ENCODE data around the gene LSM6.
A peak's percentile ranks its signal among the peaks of the same experiment; 100 is the strongest.

LSM6 gene

GRCh38 chr4:146175541-146176453 lies at the start of gene LSM6:
LSM6 (plus strand) TSS chr4:146175718; CDS start chr4:146182922, 7,204 bp downstream.
- peak; percentile 82 for DNase-seq

- DNase-seq: no peak
Measured at GRCh38 chr4:146132445-146132844, 43.1 kb upstream of the LSM6 start.

GRCh38 chr4:146134761-146135445 lies 40.6 kb upstream of the LSM6 start:
- DNase-seq: peak; percentile 95

DNA sequence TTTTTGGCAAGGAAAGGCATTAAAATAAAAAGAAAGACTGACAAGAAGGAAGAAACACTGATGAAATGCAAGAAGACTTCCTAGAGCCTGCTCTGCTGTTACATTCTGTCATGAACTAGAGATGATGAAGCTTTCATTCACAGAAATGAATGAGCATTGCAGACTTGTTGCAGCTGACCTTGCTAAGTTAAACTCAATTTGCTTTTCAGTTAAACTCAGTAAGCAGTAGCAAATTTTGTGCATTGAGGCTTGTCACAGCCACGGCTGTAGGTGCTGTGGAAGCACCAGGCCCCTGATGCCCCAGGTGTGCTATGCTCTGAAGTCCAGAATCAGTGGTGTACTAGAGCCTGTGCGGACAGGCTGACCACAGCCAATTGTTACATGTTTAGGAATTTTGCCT lies 39.6 kb upstream of the LSM6 start:
- DNase-seq: no peak

DNA sequence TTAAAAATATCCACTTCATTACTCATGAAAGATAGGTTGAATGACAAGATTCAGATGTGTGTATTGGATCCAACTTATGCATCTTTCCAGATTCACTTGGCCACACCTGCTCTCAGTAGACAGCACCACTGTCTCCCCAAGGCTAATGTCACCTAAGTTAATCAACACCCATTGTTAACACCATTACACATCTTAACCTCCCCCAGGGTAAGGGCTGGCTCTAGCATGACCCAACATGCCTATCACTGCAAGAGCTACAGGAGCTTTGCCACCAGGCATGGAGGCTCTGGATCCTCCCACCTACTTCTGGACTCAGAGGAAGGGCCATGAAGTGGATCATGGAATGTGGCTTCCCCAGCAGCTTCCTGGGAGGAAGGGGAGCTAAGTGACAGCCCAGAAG lies 32.8 kb upstream of the LSM6 start:
- no peak for DNase-seq

DNA sequence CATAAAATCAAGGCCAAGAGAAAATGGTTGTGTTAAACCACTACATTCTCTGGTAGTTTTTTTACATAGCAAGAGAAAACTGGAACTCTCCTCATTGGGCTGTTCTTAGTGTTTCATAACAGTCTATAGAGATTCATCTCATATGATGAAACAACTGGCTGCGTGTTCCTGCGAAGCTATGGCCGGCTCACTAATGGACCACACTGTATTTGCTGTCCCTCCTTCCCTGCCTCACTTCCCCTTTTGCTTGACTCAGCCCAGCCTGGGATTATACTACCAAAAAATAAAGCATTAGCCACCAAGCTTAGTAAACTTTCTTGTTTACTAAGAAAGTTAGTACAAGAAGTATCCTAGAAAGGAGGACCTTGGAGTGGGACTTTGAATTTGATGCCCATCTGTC lies 31.6 kb upstream of the LSM6 start:
- DNase-seq: no peak

- no peak for DNase-seq
Measured at GRCh38 chr4:146146918-146147317, 28.6 kb upstream of the LSM6 start.

- no peak for DNase-seq
Measured at GRCh38 chr4:146148021-146148420, 27.5 kb upstream of the LSM6 start.

DNA sequence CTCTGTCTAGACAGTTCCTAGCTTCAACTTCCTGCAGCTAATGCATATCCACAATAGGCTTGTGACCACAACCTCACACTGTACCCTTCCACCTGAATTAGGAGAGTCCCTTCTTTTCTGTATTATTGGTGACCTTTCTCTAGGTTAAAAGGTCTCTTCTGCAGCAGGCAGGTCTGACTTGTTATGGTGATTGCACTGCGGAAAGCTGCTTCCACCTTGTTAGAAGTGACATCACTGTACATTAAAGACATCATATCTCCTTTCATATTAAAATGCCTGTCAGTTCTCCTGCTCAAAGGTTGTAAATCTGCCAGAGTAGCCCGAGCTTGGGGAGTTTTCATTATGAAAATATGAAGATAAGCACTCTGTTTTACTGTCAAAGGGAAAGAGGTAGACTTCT lies 21.5 kb upstream of the LSM6 start:
- DNase-seq: no peak

GRCh38 chr4:146155152-146155724 lies 20.3 kb upstream of the LSM6 start:
- DNase-seq: no peak

DNA sequence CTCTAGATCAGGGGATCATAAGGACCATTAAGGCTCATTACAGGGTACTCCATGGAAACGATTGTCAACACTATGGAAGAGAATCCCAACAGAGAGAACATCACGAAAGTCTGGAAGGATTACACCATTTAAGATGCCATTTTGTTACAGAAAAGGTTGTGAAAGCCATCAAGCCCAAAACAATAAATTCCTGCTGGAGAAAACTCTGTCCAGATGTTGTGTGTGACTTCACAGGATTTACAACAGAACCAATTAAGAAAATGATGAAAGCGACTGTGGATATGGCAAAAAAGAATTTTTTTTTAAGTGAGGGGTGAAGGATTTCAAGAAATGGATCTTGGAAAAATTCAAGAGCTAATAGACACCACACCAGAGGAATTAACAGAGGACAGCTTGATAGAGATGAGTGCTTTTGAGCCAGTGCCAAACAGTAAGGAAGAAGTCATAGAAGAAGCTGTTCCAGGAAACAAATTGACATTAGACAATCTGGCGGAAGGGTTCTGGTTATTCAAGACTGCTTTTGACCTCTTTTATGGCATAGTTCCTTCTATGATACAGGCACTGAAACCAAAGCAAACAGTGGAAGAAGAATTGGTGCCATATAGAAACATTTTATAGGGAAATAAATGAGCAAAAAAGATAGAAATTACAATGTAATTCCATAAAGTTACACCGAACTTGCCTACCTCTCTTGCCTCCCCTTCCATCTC lies 17.3 kb upstream of the LSM6 start:
- no peak for DNase-seq

DNA sequence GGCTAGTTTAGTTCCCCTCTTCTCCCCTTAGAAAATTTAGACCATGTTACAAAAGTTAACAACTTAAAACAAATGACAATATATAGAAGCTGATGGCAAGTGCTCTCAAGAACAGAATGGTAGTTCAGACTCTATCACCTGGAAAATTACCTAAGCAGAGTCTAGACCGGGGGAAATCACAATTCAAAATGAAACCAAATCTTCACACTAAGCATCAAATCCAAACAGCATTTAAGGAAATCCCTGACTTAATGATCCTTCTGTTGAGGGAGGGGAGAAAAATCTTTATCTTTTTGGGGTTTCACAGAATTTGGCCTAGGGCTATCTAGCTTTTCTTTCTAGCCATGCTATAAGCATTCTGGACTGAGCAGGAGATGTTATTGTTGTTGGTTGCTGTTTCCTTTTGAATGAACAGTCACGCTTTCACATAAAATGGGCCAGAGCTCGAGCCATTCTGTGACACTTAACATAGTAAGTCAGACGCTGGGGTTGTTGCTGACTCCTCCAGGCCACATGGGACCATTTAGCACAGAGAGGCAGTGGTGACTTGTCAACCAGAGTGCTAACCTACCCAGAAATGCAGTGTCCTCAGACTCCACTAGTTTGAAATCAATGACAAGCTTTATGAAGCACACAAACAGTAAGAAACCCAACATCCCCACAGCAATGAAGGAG lies 16.0 kb upstream of the LSM6 start:
- no peak for DNase-seq

GRCh38 chr4:146161243-146161642 lies 14.3 kb upstream of the LSM6 start:
- DNase-seq: no peak

DNA sequence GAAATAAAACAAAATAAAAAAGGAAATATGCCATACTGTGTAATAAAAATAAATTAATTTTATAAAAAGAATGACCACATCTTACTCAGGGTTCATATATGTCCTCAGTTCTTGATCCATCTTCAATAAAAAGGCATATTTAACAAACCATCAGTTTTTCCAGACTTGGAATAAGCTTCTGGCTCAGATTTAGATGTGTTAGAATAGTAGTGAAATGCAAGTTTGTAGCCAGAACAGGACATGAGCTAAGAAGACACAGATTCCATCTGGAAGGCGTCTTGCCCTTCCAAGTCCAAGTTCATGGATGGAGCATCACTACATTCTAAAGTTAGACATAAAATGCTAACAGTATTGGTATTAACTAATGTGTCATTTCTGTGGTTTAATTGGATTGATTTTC lies 10.3 kb upstream of the LSM6 start:
- no peak for DNase-seq

DNA sequence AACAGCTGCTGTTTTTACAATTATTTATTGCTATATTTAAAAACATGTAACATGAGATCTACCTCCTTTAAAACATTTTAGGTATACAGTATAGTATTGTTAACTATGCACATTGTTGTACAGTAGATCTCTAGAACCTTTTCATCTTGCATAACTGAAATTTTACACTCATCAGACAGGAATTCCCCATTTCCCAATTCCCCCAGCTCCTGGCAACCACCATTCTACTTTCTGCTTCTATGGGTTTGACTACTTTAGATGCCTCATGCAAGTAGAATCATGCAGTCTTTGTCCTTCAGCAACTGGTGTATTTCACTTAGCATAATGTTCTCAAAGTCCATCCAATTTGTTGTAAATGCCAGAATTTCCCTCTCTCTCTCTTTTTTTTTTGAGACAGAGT lies 9.7 kb upstream of the LSM6 start:
- DNase-seq: no peak

DNA sequence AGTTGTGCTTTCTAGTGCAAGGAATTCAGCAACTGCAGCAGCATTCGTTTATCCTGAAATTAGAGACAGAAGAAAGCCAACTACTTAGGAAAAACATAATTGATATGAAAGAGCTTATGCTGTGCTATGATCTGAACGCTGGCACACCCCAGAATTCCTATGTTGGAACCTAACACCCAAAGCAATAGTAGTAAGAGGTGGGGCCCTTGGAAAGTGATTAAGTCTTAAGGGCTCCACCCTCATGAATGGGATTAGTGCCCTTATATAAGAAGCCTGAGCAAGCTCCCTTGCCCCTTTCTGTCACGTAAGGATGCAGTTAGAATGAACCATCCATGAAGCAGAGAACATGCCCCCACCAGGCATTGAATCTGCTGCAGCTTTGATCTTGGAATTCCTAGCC lies 5.4 kb upstream of the LSM6 start:
- no peak for DNase-seq

- DNase-seq: no peak
Measured at GRCh38 chr4:146176891-146177290, 1.4 kb downstream of the LSM6 start.

DNA sequence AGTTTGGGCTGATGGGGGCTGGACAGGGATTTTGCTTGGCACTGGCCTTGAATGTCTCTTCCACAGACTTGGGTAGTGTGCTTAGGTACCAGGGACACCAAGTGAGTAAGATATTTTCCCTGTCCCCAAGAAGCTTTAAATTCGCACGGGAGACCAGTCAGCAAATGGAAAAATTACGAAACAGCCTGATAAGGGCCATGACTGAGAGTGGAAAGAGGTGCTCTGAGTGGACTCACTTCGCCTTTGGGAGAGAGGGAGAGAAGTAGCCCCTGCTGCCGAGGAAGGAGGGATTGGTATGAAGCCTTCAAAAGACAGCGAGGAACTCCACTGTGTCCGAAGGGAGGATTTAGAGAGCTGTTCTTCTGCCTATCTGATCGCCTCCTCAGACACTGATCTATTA lies 2.6 kb downstream of the LSM6 start:
- DNase-seq: no peak

- DNase-seq: no peak
Measured at GRCh38 chr4:146179784-146180370, 4.4 kb downstream of the LSM6 start.

DNA sequence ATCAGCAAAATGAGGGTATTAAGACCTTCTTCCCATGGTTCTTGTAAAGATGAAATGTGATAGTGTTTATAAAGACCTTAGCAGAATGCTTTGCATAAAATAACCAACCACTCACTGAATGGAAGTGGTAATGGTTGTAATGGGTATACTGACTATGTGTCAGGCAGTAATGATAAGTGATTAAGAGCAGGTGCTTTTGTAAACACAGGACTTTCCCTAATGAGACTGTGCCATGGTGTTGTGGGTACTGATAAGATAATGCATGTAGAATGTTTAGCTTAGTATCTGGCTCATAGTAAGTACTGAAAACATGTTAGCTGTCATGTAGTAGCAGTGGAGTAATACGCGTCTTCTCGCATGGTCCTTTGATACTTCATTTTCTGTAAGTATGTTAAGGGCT lies 6.9 kb downstream of the LSM6 start:
- no peak for DNase-seq

DNA sequence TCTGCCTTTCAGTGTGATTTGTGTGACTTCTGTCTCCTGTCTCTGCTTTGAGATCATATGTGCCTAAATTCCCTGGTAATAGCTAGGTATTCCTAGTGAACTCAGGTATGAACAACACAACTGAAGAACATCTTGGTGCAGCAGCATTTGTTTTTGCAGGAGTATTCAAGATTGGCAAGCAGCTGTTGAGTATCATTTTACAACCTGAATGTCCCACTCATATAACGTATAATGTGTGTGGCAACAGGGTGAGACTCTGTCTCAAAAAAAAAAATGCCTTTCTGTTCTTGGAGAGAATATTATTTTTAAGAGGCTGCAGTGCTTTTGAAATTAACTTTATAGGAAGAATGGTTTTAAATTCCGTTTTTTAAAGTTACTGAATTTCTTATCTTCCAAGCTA lies 7.7 kb downstream of the LSM6 start:
- no peak for DNase-seq

DNA sequence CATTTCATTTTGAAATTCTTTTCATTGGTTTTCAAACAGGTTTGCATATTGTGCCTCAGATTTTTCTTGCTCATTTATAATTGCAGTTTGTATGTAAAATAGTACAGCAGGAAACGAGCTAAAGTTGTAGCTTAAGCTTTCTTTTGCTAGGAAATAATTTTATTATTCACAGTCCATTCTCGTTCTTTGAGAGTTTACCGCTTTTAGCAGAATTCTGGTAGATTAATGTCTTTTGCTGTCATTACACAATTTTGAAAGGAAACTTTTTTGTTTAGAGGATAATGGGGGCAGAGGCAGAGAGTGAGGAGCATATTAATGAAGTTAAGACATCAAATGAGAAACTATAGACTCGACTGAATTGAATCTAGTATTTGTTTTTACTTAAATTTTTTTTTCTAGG lies 10.5 kb downstream of the LSM6 start:
- DNase-seq: no peak

Measured in NCI-H1092 (cell line).